22Rv1 (cell line): ENCODE data around the gene SRSF5.

Experiments
- CTCF ChIP-seq: fragments of 450-650 bp; IDR thresholded peaks from 2 replicates; pipeline ENCODE4 v1.5.1; 2017; ENCODE audit warnings: mild to moderate bottlenecking
- ZFX ChIP-seq: fragments of 450-650 bp; IDR thresholded peaks from 2 replicates; pipeline ENCODE4 v1.6.1; 2017; ENCODE audit warnings: antibody characterized with exemption, borderline replicate concordance

GRCh38 chr14:69818758-69819191, 51.8 kb downstream of the SRSF5 start:
- TF ChIP-seq CTCF (peak; percentile 84), ZFX (no peak)
